GM18505 (cell line): ENCODE results near the gene MTO1.
"Not testable (repeated sequence)": the region's sequence is repeated elsewhere in the genome, so short reads cannot be mapped to it uniquely, and the experiment has no call there.

Experiments used
- ATAC-seq: cut with Tn5 transposase; IDR thresholded peaks from one replicate; pipeline ENCODE4 v1.9.1; 2021; ENCODE audit not compliant: unreplicated experiment
- POLR2A ChIP-seq: IDR thresholded peaks from 4 replicates; pipeline ENCODE4 v1.6.1; 2011; ENCODE audit warnings: borderline replicate concordance; ENCODE audit not compliant: insufficient read depth, insufficient read length; ENCODE audit errors: extremely low read depth

The MTO1 gene

DNA sequence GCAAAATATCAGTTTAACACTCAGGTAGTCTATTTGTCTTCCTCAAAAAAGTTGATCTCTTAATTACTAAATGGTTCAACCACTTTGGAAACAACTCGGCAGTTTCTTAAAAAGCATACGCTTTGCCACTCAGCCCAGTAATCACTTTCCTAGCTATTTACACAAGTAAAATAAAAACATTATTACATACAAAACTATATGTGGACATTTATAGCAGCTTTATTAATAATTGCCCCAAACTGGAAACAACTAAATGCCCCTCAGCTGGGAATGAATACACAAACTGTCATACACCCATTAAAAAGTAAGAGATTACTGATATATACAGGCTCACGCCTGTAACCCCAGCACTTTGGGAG lies 51.9 kb downstream of the MTO1 start:
- no peak for ATAC-seq
- TF ChIP-seq POLR2A: no peak

- TF ChIP-seq POLR2A: no peak
- ATAC-seq: no peak
Measured at GRCh38 chr6:73514746-73515110, 53.2 kb downstream of the MTO1 start.

DNA sequence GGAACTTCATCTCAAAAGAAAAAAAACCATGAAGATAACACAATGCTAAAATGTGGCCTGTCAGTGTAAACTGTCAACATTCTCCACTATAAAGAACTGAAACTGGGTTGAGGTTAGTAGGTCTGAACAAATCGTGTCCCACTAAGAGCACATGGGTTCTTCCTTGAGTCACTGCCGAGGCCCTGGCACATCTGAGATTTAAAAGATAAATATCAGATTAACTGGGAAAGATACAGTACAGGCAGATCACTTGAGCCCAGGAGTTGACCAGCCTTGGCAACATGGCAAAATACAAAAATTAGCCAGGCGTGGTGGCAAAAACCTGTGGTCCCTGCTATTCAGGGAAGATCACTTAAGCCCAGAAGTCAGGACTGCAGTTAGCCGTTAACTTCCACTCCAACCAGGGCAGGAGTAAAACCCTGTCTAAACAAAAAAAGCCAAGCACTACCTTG lies 53.7 kb downstream of the MTO1 start:
- ATAC-seq: peak; percentile 31
- peak; percentile 66 for TF ChIP-seq POLR2A

DNA sequence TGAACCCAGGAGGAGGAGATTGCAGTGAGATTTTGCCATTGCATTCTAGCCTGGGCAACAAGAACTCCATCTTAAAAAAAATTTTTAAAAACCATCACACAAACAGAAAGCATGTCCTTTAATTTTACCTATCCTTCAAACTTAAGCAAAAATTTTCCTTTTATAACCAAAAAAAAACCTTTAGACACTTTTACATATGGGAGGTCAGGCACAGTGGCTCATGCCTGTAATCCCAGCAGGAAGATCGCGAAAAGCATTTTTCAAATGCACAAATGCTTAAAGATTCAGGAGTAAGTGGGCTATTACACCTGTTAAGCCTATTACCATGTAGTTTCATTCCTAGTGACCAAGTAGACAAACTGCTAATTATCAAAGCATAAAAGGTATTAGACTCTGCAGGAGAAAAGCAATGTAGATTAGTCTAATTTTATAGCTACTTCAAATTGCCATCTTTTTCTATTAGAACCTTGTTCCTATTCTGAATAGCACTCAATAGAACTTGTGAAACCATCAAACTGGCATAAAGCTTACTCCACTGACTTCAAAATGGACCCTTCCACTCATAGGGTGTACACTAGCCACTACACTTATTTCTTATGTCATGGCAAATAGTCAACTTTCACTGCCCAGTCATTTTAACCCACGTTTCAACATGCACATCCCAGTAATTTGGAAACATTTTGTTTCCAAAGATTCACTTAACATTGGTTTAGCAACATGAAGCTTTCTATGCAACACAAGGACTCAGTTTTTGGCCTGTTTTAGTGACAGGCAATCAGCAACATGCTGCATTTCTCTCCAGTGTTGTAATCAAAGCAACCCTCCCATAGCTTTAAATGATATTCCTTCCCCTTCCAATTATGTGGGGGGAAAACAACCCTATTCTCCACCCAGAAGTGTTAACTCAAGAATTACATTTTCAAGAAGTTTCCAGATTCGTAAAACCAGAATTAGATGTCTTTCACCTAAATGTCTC lies 55.3 kb downstream of the MTO1 start:
- no peak for ATAC-seq
- TF ChIP-seq POLR2A: peak; percentile 67

DNA sequence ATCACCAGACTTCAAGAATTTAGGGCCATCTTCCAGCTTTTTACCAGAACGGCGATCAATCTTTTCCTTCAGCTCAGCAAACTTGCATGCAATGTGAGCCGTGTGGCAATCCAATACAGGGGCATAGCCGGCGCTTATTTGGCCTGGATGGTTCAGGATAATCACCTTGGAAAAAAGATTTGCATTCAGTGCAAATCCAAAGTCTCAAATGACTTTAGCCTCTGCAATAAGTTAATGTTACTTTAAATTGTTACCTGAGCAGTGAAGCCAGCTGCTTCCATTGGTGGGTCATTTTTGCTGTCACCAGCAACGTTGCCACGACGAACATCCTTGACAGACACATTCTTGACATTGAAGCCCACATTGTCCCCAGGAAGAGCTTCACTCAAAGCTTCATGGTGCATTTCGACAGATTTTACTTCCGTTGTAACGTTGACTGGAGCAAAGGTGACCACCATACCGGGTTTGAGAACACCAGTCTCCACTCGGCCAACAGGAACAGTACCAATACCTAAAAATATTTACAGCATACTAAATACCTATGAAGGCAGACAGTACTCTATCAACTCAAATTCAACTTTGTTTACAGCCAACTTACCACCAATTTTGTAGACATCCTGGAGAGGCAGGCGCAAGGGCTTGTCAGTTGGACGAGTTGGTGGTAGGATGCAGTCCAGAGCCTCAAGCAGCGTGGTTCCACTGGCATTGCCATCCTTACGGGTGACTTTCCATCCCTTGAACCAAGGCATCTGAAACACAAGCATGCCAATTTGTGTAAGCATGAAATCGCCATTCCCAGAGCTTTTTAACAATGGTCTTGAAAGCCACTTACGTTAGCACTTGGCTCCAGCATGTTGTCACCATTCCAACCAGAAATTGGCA lies 56.8 kb downstream of the MTO1 start:
- not testable (repeated sequence) for ATAC-seq
- TF ChIP-seq POLR2A: peak; percentile 22

DNA sequence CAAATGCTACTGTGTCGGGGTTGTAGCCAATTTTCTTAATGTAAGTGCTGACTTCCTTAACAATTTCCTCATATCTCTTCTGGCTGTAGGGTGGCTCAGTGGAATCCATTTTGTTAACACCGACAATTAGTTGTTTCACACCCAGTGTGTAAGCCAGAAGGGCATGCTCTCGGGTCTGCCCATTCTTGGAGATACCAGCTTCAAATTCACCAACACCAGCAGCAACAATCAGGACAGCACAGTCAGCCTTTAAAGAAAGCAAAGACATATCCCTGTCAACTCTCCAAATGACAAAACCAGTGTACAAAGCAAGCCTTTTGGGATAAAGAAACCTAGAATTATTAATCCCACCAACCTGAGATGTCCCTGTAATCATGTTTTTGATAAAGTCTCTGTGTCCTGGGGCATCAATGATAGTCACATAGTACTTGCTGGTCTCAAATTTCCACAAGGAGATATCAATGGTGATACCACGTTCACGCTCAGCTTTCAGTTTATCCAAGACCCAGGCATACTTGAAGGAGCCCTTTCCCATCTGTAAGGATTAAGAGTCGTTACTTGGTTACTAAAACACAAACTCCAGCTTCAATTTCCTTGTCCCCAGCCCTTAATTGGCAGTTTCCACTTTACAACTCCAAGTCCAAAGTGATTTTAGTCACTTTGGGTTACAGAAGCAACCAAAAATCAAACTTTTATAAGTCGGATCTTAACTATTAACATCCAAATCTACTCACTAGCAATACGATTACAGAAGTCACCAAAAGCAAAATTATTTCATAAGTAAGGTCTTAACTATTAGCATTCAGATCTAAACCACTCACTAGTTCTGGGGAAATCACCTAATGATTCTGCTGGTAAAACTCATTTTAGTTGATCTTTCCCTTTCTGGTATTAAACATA lies 57.7 kb downstream of the MTO1 start:
- ATAC-seq: not testable (repeated sequence)
- TF ChIP-seq POLR2A: peak; percentile 52

GRCh38 chr6:73519926-73520687 lies 58.6 kb downstream of the MTO1 start:
- peak; percentile 43 for TF ChIP-seq POLR2A
- peak; percentile 14 for ATAC-seq

- TF ChIP-seq POLR2A: peak; percentile 100
- peak; percentile 64 for ATAC-seq
Measured at GRCh38 chr6:73520688-73521350, 59.3 kb downstream of the MTO1 start, which contains the start of gene EEF1A1. EEF1A1 (minus strand) TSS chr6:73521032; CDS start chr6:73520026, 1,006 bp downstream.

GRCh38 chr6:73521351-73521985 lies 59.9 kb downstream of the MTO1 start:
- peak; percentile 30 for ATAC-seq
- TF ChIP-seq POLR2A: peak; percentile 37

GRCh38 chr6:73523434-73524123 lies 62.0 kb downstream of the MTO1 start:
- TF ChIP-seq POLR2A: peak; percentile 89
- peak; percentile 45 for ATAC-seq
